ENCODE data around the gene AK5. TPM values are rescaled to one million over a fixed set of nuclear protein-coding genes. Genes with fewer than 3 reads are reported as not detected.

The AK5 gene
- polyA plus RNA-seq, 3 donors, result 3.2 to 6.2 (median 4.4) TPM

DNA sequence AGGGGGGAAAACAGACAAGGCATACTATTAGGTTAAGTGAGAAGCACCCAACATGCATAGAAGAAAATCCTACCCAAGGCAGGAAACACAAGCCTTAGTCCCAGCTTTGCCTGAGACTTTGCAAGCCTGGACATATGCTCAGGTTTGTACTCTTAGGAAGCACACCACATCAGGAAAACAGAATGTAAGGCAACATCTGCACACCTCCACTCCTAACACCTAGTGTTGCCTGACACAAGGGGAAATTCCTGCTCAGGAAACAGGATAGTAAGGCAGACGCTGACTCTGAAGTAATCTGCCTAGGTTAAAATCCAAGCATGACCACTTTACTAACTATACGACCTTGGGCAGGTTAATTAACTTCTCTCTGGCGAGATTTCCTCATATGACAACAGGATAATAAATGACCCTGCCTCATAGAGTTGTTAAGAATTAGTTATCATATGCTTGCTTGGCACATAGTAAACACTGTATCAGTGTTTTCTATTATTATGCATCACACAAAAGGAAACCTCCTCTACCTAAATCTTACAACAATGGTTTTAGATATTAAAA lies 280.9 kb downstream of the AK5 start:
- no peak for DNase-seq (ENCODE audit: low read depth in 3 of 3, low spot score in 2 of 3)

DNA sequence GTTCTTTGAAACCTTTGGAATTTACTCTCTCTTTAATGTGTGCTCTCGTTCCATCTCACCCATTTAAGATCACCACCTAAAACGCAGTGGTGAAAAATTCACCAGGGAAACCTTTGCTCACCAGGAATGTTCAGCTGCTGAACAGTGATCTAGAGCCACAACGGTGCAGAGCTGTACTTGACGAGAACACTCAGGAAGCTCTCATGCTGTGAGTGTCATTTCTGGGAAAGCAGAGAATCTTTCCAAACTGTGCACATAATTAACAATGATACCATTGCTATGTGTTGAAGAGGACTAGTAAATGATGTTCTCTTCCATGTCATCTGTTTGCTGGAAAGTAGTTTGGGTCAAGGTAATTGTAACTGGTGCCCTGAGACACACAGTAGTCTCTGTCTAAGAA lies 283.5 kb downstream of the AK5 start:
- no peak for DNase-seq (ENCODE audit: low read depth in 3 of 3, low spot score in 2 of 3)

DNA sequence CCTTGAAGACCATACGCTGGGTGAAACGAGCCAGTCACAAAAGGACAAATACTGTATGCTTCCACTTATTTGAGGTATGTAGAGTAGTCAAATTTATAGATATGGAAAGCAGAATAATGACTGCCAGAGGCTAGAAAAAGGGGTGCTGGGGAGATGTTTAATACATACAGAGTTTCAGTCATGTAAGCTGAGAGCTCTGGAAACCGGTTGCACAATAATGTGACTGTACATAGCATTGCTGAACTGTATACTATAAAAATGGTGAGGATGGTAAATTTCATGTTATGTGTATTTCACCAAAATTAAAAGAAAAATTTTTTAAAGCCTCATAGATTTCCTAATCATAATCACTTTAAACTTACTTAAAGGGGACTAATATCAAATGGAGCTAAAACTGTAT lies 289.8 kb downstream of the AK5 start:
- DNase-seq (ENCODE audit: low read depth in 3 of 3, low spot score in 2 of 3), result no peak

DNA sequence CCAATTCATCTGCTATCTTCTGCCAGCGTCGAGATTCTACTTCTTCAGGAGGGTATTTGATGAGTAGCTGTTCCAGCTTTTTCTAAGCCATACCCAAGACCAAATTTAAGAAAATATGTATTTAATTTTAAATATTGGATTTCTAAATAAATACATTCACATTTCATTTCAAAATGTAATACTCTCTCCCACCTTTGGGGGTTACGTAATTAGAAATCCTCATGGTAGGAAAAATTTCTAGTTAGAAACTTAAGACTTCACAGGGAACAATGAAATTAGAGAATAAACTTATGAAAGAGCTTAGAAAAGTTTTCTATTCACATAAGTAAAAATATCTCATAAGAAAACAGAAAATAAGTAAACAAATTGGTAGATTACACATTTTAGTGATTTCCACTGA lies 297.7 kb downstream of the AK5 start:
- no peak for DNase-seq (ENCODE audit: low read depth in 3 of 3, low spot score in 2 of 3)

DNA sequence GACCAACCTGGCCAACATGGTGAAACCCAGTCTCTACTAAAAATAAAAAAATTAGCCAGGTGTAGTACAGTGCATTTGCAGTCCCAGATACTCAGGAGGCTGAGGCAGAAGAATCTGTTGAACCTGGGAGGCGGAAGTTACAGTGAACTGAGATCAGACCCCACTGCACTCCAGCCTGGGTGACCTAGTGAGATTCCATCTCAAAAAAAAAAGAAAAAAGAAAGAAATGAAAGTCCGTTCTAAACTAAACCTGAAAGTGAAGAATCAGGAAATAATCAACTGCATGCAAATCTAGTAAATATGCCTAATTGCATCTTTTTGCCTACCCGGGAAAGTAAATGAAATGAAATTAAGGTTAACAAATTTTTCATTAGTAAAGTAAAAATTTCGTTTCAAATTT lies 301.1 kb downstream of the AK5 start:
- no peak for DNase-seq (ENCODE audit: low read depth in 3 of 3, low spot score in 2 of 3)

DNA sequence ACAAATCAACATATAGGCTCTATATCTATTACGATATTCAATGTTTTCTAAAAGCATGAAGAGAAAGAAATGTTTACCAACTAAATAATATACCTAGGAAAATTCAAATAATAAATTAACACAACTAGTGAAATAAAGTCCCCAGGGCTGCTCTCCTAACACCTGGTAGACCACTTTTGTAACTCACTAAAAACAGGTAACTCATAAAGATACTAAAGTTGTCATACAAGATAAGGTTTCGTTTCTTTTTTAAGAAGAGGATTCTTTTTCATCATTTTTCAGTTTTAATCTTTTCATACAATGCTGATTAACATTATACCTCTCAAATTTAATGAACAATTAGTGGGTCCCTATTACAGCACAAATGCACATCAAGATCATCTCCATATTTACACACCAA lies 301.7 kb downstream of the AK5 start:
- DNase-seq (ENCODE audit: low read depth in 3 of 3, low spot score in 2 of 3), result no peak

DNA sequence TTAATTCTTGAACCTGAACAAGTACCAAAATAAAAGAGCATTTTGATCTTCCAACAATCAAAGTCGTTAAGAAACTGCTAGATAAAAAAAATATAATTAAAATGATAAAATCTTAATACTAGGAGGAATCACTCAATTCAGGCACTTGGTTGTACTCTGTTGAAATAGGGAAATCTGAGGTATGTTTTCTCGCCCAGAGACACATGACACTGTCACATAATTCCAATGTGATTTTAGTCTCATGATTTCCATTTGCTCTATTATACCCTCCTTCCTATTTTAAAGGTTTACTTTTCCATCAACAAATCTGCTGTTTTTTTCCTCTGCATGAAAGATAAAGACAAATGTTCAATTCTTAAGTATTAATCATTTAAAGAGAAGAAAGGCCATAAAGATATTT lies 303.1 kb downstream of the AK5 start:
- no peak for DNase-seq (ENCODE audit: low read depth in 3 of 3, low spot score in 2 of 3)

DNA sequence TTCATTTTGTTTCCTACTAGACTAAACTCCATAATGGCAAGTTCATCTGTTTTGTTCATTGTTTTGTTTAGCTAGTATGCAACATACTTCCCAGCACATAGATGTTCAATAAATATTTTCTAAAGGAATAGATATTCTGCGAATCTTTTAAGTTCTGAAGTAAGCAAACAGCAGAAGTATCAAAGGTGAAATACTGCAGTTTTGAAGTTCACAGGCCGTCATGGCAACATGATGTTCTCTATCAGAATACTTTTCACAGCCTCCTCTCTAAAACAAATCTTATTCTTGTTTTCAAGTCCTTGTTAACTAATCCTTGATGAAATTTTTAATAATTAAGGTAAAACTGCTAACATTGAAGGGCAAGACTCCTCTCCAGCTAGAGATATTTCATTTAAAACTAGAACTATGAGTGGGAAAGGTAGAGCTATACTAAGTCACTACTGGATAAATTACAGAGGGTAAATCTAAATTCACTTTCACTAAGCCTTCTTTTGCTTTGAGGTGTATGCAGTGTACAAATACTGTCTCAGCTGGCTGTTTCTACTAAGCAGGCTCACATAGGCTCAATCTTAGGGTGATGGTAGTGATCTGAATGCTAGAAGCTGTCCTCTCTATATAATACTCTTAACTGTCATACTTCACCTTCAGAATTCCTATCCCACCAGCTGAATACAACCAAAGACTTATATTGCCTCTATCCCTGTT lies 303.9 kb downstream of the AK5 start:
- no peak for DNase-seq (ENCODE audit: low read depth in 3 of 3, low spot score in 2 of 3)

DNA sequence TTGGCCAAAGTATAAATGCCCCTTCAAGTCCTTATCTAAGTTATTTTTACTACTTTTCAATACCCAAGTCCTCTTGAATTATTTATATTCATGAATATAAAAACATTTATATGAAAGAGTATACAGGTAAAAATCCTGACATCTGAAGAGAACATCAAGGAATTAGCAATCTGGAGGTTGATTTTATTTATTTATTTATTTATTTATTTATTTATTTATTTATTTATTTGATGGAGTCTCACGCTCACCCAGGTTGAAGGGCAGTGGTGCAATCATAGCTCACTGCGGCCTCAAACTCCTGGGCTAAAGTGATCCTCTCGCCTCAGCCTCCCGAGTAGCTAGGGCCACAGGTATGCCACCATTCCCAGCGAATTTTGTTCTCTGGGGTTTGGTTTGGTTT lies 307.4 kb downstream of the AK5 start:
- no peak for DNase-seq (ENCODE audit: low read depth in 3 of 3, low spot score in 2 of 3)

DNA sequence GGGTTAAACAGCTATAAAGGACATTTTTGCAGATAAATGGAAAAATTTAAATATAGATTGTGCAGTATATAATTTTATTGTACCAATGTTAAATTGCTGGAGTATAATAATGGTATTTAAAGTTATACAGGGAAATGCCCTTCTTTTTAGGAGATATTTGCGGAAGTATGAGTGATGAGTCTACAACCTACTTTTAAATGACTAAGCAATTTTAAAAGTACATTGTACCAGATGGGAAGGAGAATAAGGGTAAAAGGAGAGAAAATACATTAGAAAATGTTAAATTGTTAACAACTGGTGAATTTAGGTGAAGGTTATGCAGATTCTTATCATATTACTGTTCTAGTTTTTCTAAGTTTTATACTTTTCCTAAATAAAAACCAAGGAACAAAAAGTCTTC lies 308.8 kb downstream of the AK5 start:
- DNase-seq (ENCODE audit: low read depth in 3 of 3, low spot score in 2 of 3), result no peak

DNA sequence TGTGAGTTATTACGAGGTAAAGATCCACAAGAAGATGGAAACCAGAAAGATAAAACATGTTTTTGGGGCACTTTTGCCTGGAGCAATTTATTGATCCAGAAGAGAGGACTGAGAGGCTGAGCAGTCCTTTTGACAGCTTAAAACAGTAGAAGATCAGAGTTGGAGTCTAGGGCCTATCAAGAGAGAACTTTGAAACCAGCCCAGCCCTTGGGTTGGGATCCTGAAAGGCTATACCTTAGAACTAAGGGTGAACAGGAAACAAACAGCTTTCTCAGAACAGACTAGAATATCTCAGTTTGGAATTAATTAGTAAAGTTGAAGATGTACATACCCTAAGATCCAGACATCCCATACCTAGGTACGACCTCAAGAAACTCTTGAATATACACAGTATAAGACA lies 311.1 kb downstream of the AK5 start:
- DNase-seq (ENCODE audit: low read depth in 3 of 3, low spot score in 2 of 3), result no peak

DNA sequence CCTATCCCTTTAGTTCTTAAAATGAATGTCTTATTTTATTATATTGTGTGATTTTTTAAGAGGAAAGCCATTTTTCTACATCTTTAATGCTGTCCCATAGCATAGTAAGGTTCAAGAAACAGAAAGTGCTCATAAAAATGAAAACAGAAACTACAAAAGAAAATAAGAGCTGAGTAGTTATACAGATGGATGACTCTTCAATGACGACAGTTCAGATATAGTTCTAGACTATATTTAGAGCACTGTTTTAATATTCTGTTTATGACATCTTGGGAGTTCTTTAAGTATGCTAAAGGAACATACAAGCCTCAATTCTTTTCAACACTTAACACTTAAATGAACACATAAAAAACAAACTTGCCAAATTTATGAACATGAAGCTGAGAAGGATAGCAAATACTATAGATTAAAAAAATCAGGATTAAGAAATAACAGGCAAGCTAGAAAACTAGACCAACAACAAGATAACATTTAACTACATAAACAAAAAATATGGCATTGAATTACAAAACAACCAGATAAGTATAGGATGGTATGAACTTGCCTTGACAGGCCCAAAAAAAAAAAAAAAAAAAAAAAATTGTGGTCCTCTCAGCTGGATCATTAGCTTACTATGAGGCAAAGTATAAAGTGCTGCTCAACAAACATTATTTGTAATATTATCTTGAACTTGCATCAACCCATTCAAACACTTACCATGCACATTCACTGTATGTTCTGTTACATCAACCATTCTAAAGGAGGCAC lies 312.7 kb downstream of the AK5 start:
- DNase-seq (ENCODE audit: low read depth in 3 of 3, low spot score in 2 of 3), result no peak

DNA sequence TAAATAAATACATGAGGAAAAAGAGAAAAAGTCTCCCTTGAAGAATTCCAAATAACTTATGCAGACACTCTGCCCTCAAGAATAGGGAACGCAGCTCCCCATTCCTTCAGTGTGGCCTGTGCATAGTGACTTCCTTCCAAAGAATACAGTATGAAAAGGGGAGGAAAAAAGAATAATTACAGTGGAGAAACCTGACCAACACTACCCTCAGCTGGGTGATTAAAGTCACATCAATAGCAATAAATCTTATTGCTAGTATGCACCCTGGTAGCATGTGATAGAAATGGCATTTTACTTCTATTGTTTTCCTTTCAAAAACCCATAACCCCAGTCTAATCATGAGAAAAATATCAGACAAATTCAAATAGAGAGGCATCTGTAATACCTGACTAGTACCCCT lies 315.5 kb downstream of the AK5 start:
- DNase-seq (ENCODE audit: low read depth in 3 of 3, low spot score in 2 of 3), result no peak

DNA sequence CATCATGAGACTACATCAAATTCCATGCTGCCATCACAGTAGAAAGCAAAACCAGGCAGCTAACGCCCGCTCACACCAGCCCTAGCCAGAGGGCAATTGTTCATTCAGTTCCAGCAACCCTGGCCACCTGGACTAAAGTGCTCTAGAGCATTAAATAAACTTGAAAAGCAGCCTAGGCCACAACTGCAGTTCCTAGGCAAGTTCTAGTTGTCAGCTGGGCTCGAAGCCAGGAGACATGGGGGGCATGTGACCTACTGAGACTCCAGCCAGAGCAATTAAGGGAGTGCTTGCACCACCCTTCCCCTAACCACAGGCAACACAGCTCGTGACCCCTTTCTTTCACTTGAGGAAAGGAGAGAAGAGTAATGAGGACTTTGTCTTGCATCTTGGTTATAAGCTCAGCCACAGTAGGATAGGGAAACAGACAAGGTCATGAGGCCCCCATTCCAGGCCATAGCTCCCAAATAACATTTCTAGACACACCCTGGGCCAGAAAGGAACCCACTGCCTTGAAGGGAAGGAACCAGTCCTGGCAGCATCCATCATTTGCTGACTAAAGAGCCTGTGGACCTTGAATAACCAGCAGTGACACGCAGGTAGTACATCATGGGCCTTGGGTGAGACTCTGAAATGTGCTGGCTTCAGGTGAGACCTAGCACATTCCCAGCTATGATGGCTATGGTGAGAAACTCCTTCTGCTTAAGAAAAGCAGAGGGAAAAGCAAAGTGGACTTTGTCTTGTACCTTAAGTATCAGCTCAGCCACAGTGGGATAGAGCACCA lies 323.6 kb downstream of the AK5 start:
- DNase-seq (ENCODE audit: low read depth in 3 of 3, low spot score in 2 of 3), result no peak

DNA sequence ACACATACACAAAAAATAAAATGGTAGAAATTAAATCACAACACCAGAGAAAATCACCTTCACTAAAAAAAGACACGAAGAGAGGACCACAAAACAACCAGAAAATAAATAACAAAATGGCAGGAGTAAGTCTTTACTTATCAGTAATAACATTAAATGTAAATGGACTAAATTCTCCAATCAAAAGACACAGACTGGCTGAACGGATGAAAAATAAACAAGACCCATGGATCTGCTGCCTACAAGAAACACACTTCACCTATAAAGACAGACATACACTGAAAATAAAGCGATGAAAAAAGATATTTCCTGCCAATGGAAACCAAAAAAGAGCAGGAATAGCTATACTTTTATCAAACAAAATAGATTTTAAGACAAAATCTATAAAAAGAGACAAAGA lies 327.1 kb downstream of the AK5 start:
- DNase-seq (ENCODE audit: low read depth in 3 of 3, low spot score in 2 of 3), result no peak

Other genes starting within 250 kb of the AK5 start
- gene PIGK, start 62.6 kb upstream of the AK5 start, polyA plus RNA-seq (ENCODE audit: insufficient read length in 3 of 3), result 10 to 100 TPM; 55.9 to 59.3 (median 59.2) TPM